ENCODE results near the gene CIB4.

The CIB4 gene

GRCh38 chr2:26619096-26619495 is 22.1 kb downstream of the CIB4 start:
- TF ChIP-seq CTCF (IDR thresholded peaks at IDR 0.05; ENCODE audit: control insufficient read depth, insufficient read depth, low read depth, low read length, missing control alignments) = no peak
- no peak for DNase-seq (ENCODE audit: low read depth)
- H3K4me3 ChIP-seq (ENCODE audit: control insufficient read depth, low read depth, low read length) = no peak overlapping the region

- no peak for DNase-seq (ENCODE audit: low read depth)
- H3K4me3 ChIP-seq (ENCODE audit: control insufficient read depth, low read depth, low read length) = no peak overlapping the region
- no peak for TF ChIP-seq CTCF (IDR thresholded peaks at IDR 0.05; ENCODE audit: control insufficient read depth, insufficient read depth, low read depth, low read length, missing control alignments)
Observed at GRCh38 chr2:26618611-26619010, 22.6 kb downstream of the CIB4 start.

DNA sequence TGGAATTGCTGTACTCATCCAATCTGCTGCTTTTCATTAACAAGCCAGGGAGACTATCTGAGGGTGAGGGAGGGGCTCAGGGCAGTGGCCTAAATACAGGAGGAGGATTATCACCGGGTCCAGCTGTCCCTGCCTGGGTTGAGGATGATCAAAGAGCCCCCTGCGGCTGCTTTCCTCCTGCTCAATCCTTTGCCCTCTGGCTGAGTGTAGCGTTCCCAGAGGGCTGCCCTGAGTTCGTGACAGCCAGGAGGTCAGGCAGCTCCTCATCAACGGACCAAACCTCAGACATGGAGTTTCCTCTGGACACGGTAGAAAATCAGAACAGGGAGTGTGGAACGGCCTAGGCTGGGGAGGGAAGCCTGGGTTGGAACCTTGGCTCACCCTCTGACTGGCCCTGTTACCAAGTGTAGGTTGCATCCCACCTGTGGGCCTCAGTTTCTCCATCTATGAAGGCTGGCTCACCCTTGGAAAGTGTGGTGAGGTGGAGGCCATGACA is 23.5 kb downstream of the CIB4 start:
- TF ChIP-seq CTCF (IDR thresholded peaks at IDR 0.05; ENCODE audit: control insufficient read depth, insufficient read depth, low read depth, low read length, missing control alignments) = no peak
- no peak overlapping the region for H3K4me3 ChIP-seq (ENCODE audit: control insufficient read depth, low read depth, low read length)
- no peak for DNase-seq (ENCODE audit: low read depth)

- DNase-seq (ENCODE audit: low read depth) = no peak
- no peak overlapping the region for H3K4me3 ChIP-seq (ENCODE audit: control insufficient read depth, low read depth, low read length)
- no peak for TF ChIP-seq CTCF (IDR thresholded peaks at IDR 0.05; ENCODE audit: control insufficient read depth, insufficient read depth, low read depth, low read length, missing control alignments)
Observed at GRCh38 chr2:26616706-26617587, 24.2 kb downstream of the CIB4 start.

DNA sequence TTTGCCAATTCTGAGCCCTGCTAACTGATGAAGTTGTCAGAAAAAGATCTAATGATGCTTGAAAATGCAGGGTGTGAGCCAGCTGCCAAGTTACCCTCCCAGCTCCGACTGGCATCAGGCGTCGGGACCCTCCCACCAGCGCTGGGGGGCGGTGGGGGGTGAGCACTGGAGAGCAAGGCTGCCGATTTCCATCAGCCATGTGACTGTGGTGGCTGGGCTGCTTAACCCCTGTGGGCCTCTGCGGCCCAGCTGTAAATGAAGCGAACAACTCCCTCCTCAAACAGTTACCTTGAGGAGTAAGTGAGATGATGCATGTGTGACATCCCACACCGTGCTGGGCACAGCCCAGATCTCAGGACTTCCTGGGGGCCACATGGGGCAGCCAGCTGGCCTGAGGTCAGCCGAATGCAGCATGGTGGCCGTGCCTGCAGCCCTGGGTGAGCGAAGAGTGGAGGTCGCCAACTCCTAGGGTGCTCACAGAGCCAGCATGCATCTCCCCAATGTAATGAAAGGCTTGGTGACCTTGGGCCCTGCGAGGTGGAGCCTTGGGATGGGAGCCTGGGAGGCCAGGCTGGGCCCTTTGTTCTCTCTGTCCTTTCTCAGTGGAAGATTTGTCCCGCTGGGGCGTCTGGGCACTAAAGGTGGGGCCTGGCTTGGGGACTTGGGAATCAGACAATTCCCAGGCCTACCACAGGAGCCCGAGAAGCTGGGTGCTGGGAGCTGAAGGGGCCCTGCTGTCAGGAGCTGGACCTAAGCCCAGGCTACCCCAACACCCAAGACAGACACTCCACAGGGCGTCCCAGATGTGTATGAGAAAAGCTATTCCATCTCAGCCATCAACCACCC is 25.1 kb downstream of the CIB4 start:
- H3K4me3 ChIP-seq (ENCODE audit: control insufficient read depth, low read depth, low read length) = no peak overlapping the region
- TF ChIP-seq CTCF (IDR thresholded peaks at IDR 0.05; ENCODE audit: control insufficient read depth, insufficient read depth, low read depth, low read length, missing control alignments) = no peak
- DNase-seq (ENCODE audit: low read depth) = no peak

- no peak overlapping the region for H3K4me3 ChIP-seq (ENCODE audit: control insufficient read depth, low read depth, low read length)
- TF ChIP-seq CTCF (IDR thresholded peaks at IDR 0.05; ENCODE audit: control insufficient read depth, insufficient read depth, low read depth, low read length, missing control alignments) = peak; percentile 20
- no peak for DNase-seq (ENCODE audit: low read depth)
Observed at GRCh38 chr2:26615336-26615859, 25.8 kb downstream of the CIB4 start.
